Mammary epithelial cell (primary cell): ENCODE measurements around the gene YDJC.

ENCODE experiments used
- EZH2 ChIP-seq: IDR thresholded peaks from 2 replicates; pipeline ENCODE4 v1.6.1; 2012; ENCODE audit warnings: low read length, inconsistent platforms, borderline replicate concordance
- TF ChIP-seq, protein P1 (sequence below), 2 donors: IDR thresholded peaks in 1 of 2; conservative IDR thresholded peaks in 1 of 2; 2 replicates each; pipeline ENCODE4 v1.5.1; 2011 to 2012; ENCODE audit warnings: inconsistent platforms in 2 of 2, low read length in 2 of 2, mild to moderate bottlenecking in 2 of 2, control low read depth in 1 of 2, low read depth in 1 of 2; ENCODE audit not compliant: insufficient read depth in 1 of 2; ENCODE audit errors: extremely low read depth in 1 of 2

DNA sequence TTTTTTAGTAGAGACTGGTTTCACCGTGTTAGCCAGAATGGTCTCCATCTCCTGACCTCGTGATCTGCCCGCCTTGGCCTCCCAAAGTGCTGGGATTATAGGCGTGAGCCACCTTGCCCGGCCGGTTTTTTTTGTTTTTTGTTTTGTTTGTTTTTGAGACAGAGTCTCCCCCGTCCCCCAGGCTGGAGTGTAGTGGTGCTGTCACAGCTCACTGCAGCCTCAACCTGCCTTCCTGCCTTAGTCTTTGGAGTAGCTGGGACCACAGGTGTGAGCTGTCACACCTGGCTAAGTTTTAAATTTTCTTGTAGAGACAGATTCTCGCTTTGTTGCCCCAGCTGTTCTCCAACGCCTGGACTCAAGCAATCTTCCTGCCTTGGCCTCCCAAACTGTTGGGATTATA lies 39.2 kb upstream of the YDJC start:
- no peak for TF ChIP-seq EZH2
- TF ChIP-seq, protein P1, sequence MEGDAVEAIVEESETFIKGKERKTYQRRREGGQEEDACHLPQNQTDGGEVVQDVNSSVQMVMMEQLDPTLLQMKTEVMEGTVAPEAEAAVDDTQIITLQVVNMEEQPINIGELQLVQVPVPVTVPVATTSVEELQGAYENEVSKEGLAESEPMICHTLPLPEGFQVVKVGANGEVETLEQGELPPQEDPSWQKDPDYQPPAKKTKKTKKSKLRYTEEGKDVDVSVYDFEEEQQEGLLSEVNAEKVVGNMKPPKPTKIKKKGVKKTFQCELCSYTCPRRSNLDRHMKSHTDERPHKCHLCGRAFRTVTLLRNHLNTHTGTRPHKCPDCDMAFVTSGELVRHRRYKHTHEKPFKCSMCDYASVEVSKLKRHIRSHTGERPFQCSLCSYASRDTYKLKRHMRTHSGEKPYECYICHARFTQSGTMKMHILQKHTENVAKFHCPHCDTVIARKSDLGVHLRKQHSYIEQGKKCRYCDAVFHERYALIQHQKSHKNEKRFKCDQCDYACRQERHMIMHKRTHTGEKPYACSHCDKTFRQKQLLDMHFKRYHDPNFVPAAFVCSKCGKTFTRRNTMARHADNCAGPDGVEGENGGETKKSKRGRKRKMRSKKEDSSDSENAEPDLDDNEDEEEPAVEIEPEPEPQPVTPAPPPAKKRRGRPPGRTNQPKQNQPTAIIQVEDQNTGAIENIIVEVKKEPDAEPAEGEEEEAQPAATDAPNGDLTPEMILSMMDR (conservative IDR thresholded peaks at IDR 0.05 in 1 of 2, IDR thresholded peaks at IDR 0.05 in 1 of 2; ENCODE audit: extremely low read depth in 1 of 2, insufficient read depth in 1 of 2, low read depth in 1 of 2, low read length in 2 of 2) = no peak
